Esophagus (tissue), 2 donors: Measurements from ENCODE around the gene PHF21B. TPM values are rescaled to one million over a fixed set of nuclear protein-coding genes. Genes with fewer than 3 reads are reported as not detected.
"Not testable (repeated sequence)": the region's sequence is repeated elsewhere in the genome, so short reads cannot be mapped to it uniquely, and the experiment has no call there.

Source experiments
- H3K27ac ChIP-seq, 2 donors: one replicate each; pipeline ENCODE4 v1.5.1; 2013; ENCODE audit warnings: low read depth in 2 of 2, mild to moderate bottlenecking in 2 of 2, inconsistent platforms in 1 of 2, low read length in 1 of 2, moderate library complexity in 1 of 2
- H3K27me3 ChIP-seq, 2 donors: one replicate each; pipeline ENCODE4 v1.6.1; 2013; ENCODE audit warnings: low read length in 2 of 2, control low read depth in 1 of 2, mild to moderate bottlenecking in 1 of 2; ENCODE audit not compliant: insufficient read depth in 2 of 2, control insufficient read depth in 1 of 2
- H3K36me3 ChIP-seq, 2 donors: one replicate each; pipeline ENCODE4 v1.6.1; 2013; ENCODE audit warnings: low read length in 1 of 2; ENCODE audit not compliant: control insufficient read depth in 2 of 2, insufficient read depth in 2 of 2
- H3K4me1 ChIP-seq, 2 donors: one replicate each; pipeline ENCODE4 v1.6.1; 2013; ENCODE audit warnings: low read length in 1 of 2; ENCODE audit not compliant: control insufficient read depth in 2 of 2, insufficient read depth in 2 of 2
- H3K4me3 ChIP-seq, 2 donors: one replicate each; pipeline ENCODE4 v1.5.1; 2013; ENCODE audit warnings: low read length in 2 of 2, mild to moderate bottlenecking in 2 of 2, low read depth in 1 of 2, moderate library complexity in 1 of 2
- H3K9me3 ChIP-seq, 2 donors: one replicate each; pipeline ENCODE4 v1.6.1; 2013; ENCODE audit warnings: mild to moderate bottlenecking in 2 of 2, low read depth in 1 of 2, low read length in 1 of 2, moderate library complexity in 1 of 2; ENCODE audit not compliant: control insufficient read depth in 2 of 2, insufficient read depth in 1 of 2
- WGBS, 2 donors: extraction: QIAGEN DNeasy Blood & Tissue Kit; methylation state at CpG; one replicate each; pipeline ENCODE4 v1.1.7; 2013; 5-methylcytosine and 5-hydroxymethylcytosine counted together
- polyA plus RNA-seq, 2 donors: library from polyadenylated mRNA; stranded (reverse); fragments of 200-250 nt; gene quantifications; one replicate each; pipeline ENCODE4 v1.2.3, GENCODE V29; 2013
- donor health status: healthy with polysubstance abuse.
- donor health status: Bipolar disorder and iron deficiency.

PHF21B gene
- polyA plus RNA-seq, 2 donors = 0.08 to 0.25 TPM

- WGBS, 2 donors = 84 to 85% methylated on average over 6 of the region's 6 CpGs
- peaks cover 0 to 2% of the 10 kb centered on the region in 2 donors for H3K4me1 ChIP-seq
- no peak overlapping the region for H3K27ac ChIP-seq
- no peaks in the 10 kb centered on the region for H3K9me3 ChIP-seq
- no peak overlapping the region for H3K4me3 ChIP-seq
- H3K36me3 ChIP-seq = no peaks in the 10 kb centered on the region
- H3K27me3 ChIP-seq = no peaks in the 10 kb centered on the region
These were observed 39.5 kb downstream of the PHF21B start for GRCh38 chr22:44970291-44970690.

GRCh38 chr22:44969817-44970216 lies 40.0 kb downstream of the PHF21B start:
- Histone ChIP-seq H3K4me1 (peaks cover 0 to 2% of the 10 kb centered on the region in 2 donors), H3K4me3 (no peak overlapping the region), H3K27me3 (no peaks in the 10 kb centered on the region), H3K9me3 (no peaks in the 10 kb centered on the region), H3K36me3 (no peaks in the 10 kb centered on the region), H3K27ac (no peak overlapping the region)
- 90 to 91% methylated on average over 9 of the region's 9 CpGs for WGBS, 2 donors

DNA sequence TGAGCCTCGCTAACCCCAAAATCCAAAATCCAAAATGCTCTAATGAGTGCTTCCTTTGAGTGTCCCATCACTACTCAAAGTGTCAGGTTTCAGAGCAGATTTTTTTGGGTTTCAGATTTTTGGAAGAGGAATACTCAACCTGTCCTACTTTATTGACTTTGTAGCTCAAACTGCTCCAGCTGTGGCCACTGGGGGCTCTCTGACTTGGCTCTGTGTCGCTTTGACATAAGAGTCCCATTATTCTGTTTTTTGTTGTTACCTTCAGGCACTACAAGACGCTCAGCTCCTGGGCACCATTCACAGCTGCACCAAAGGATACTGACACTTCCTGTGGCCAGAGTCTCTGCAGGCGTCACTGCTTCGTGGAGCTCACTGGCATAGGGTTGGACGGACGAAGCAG lies 41.1 kb downstream of the PHF21B start:
- Histone ChIP-seq H3K4me3 (no peak overlapping the region), H3K4me1 (peaks cover 0 to 2% of the 10 kb centered on the region in 2 donors), H3K36me3 (no peaks in the 10 kb centered on the region), H3K27me3 (no peaks in the 10 kb centered on the region), H3K27ac (no peak overlapping the region), H3K9me3 (no peaks in the 10 kb centered on the region)
- WGBS, 2 donors = 76 to 77% methylated on average over 7 of the region's 7 CpGs

GRCh38 chr22:44965171-44965570 lies 44.6 kb downstream of the PHF21B start:
- WGBS, 2 donors = 79 to 83% methylated on average over 6 of the region's 6 CpGs
- Histone ChIP-seq H3K36me3 (no peaks in the 10 kb centered on the region), H3K4me3 (no peak overlapping the region), H3K27me3 (no peaks in the 10 kb centered on the region), H3K27ac (no peak overlapping the region), H3K4me1 (no peaks in the 10 kb centered on the region), H3K9me3 (no peaks in the 10 kb centered on the region)

DNA sequence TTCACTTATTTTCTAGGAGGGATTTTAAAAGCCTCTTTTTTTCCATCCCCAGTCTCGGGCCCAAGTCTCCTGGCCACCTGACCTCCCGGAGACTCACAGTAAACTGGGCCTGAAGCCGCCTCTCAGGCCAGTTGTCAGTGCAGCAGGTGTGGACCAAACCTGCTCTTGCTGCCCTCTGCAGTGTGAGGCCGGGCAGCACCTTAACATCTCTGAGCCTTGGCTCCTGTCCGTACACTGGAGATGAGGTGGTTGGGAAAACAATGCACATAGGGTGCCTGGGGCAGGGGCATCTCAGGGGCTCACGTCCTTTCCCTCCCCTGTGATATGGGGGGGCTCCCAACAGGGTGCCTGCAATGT lies 45.1 kb downstream of the PHF21B start:
- Histone ChIP-seq H3K9me3 (no peaks in the 10 kb centered on the region), H3K4me1 (no peaks in the 10 kb centered on the region), H3K4me3 (no peak overlapping the region), H3K27ac (no peak overlapping the region), H3K27me3 (no peaks in the 10 kb centered on the region), H3K36me3 (no peaks in the 10 kb centered on the region)
- 72 to 73% methylated on average over 6 of the region's 6 CpGs for WGBS, 2 donors

DNA sequence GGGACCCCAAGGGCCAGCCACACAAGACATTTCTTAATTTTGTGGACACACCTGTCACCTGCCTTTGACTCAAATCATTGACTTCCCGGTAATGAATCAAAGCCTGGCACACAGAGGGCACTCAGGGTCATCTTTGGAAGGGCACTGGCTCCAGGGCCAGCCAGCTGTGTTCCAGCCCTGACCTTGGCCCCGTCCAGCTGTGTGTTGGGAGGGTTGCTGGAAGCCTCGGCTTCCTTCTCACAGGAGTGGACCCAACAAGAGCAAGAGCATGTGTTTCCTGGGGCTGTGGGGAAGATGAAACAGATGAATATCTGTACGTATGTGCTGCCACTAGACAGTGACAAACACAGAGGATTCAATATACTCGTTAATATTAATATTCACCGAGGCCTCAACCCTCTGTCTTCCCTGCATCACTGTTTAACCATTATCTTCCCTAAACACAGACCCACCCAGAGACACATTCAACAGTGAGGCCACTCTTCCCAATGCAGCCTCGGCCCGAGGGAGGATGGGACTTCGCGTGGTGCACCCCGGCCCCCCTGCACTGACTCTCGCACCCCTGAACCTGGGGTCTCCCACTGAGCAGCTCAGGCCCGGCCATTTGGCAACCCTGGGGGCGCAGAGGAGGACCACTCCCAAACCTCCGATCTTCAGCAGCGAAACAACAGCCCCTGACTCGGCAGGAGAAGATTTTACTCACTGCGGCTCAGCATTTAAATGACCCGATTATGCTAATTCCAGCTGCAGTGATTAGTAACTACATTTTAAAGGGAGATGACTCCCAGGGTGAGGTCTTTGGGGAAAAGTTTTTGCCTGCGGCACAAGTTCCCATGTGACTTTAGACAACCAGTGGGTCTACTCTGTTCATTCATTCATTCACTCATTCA lies 45.7 kb downstream of the PHF21B start:
- Histone ChIP-seq H3K9me3 (no peaks in the 10 kb centered on the region), H3K27ac (no peak overlapping the region), H3K27me3 (no peaks in the 10 kb centered on the region), H3K4me1 (no peaks in the 10 kb centered on the region), H3K36me3 (no peaks in the 10 kb centered on the region), H3K4me3 (no peak overlapping the region)
- WGBS, 2 donors = 68 to 69% methylated on average over 20 of the region's 20 CpGs

- Histone ChIP-seq H3K27me3 (no peaks in the 10 kb centered on the region), H3K36me3 (no peaks in the 10 kb centered on the region), H3K4me3 (no peak overlapping the region), H3K27ac (no peak overlapping the region), H3K4me1 (no peaks in the 10 kb centered on the region), H3K9me3 (no peaks in the 10 kb centered on the region)
- 73 to 75% methylated on average over 18 of the region's 18 CpGs for WGBS, 2 donors
These were observed 46.9 kb downstream of the PHF21B start for GRCh38 chr22:44962741-44963454.

DNA sequence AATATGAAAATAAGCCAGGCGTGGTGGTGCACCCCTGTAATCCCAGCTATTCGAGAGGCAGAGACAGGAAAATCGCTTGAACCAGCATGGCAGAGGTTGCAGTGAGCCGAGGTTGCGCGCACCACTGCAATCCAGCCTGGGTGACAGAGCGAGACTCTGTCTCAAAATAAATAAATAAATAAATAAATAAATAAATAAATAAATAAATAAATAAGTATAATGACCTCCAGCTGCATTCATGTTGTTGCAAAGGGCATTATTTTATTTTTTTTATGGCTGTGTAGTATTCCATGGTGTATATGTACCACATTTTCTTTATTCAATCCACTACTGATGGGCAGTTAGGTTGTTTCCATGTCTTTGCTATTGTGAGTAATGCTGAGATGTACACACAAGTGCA lies 48.1 kb downstream of the PHF21B start:
- not testable (repeated sequence) for H3K9me3 ChIP-seq, H3K27ac ChIP-seq, H3K4me3 ChIP-seq, H3K36me3 ChIP-seq, H3K27me3 ChIP-seq, H3K4me1 ChIP-seq
- 93 to 97% methylated on average over 7 of the region's 7 CpGs for WGBS, 2 donors

DNA sequence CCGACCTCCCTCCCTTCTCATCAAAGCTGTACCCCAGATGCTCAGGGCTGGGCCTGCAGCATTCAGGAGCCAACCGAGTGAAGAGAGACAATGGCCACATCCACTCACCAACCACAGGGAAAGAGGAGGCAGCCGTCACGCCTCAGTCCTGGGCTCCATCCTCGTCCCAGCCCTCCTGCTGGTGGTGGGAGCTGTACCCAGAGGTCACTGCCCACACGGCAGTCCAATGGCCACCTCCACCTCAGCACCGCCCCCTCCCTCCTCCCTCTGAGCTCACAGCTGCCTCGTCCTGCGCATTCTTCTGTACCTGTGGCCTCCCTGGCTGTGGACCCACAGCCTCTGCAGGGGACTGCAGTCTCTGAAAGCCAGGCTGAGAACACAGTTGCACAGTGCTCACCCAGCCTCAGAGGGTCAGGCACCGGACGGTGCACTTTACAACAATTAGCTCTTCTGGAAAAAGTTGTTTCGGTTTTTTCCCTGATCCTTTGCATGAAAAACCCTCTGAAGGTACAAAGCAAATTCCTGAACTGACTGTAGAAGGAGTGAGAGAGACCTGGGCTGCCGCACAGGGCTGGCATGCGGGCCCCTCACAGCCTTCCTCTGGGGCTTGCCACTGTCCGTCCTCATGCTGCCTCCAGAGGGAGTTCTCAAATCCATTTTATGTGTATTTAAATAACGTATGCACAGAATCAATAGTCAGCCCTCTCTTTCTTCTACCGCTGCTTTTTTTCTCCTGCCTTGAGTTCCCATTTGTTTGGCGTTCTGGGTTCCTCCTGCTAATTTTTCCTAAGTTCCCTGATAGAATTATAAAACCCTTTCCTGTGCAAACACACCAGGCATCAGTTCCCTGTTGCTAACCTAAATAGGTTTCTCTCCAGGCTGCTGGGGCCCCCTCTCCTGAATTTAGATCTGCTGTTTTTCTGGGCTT lies 52.7 kb downstream of the PHF21B start:
- Histone ChIP-seq H3K9me3 (no peaks in the 10 kb centered on the region), H3K4me1 (no peaks in the 10 kb centered on the region), H3K4me3 (no peak overlapping the region), H3K27ac (no peak overlapping the region), H3K27me3 (no peaks in the 10 kb centered on the region), H3K36me3 (no peaks in the 10 kb centered on the region)
- 56 to 62% methylated on average over 16 to 18 of the region's 18 CpGs for WGBS, 2 donors
